Activated T-cell treated with anti-CD3 and anti-CD28 coated beads, Interleukin-2, amount 50 U/mL, for 1 hour (primary cell): ENCODE results near the gene DMD.

ENCODE experiments used
- DNase-seq: peaks from one replicate; pipeline ENCODE4 v3.0.0-alpha.2; 2020

Gene DMD

GRCh38 chrX:33014086-33014485 is 197.3 kb downstream of the DMD start:
- DNase-seq, result no peak

- DNase-seq, result no peak
Measured at GRCh38 chrX:33001107-33001506, 210.2 kb downstream of the DMD start.

- no peak for DNase-seq
Measured at GRCh38 chrX:32998776-32999175, 212.6 kb downstream of the DMD start.

GRCh38 chrX:32995427-32995826 is 215.9 kb downstream of the DMD start:
- no peak for DNase-seq

GRCh38 chrX:32987142-32987541 is 224.2 kb downstream of the DMD start:
- DNase-seq, result no peak

- DNase-seq, result no peak
Measured at GRCh38 chrX:32985544-32985943, 225.8 kb downstream of the DMD start.

- no peak for DNase-seq
Measured at GRCh38 chrX:32966821-32967355, 244.5 kb downstream of the DMD start.

GRCh38 chrX:32954125-32954524 is 257.2 kb downstream of the DMD start:
- no peak for DNase-seq

- DNase-seq, result no peak
Measured at GRCh38 chrX:32948130-32948529, 263.2 kb downstream of the DMD start.

- DNase-seq, result no peak
Measured at GRCh38 chrX:32937043-32937442, 274.3 kb downstream of the DMD start.

- DNase-seq, result no peak
Measured at GRCh38 chrX:32933548-32933947, 277.8 kb downstream of the DMD start.

GRCh38 chrX:32929040-32929439 is 282.3 kb downstream of the DMD start:
- no peak for DNase-seq

GRCh38 chrX:32896088-32896487 is 315.3 kb downstream of the DMD start:
- DNase-seq, result no peak

GRCh38 chrX:32894679-32895078 is 316.7 kb downstream of the DMD start:
- no peak for DNase-seq

GRCh38 chrX:32893751-32894150 is 317.6 kb downstream of the DMD start:
- DNase-seq, result no peak

- no peak for DNase-seq
Measured at GRCh38 chrX:32877592-32877991, 333.8 kb downstream of the DMD start.

- no peak for DNase-seq
Measured at GRCh38 chrX:32874839-32875238, 336.5 kb downstream of the DMD start.

GRCh38 chrX:32873786-32874185 is 337.6 kb downstream of the DMD start:
- no peak for DNase-seq

- no peak for DNase-seq
Measured at GRCh38 chrX:32871636-32872035, 339.7 kb downstream of the DMD start.

GRCh38 chrX:32868524-32868895 is 342.8 kb downstream of the DMD start:
- DNase-seq, result no peak

- DNase-seq, result no peak
Measured at GRCh38 chrX:32867781-32868523, 343.4 kb downstream of the DMD start.

GRCh38 chrX:32852203-32852602 is 359.1 kb downstream of the DMD start:
- DNase-seq, result no peak

- DNase-seq, result no peak
Measured at GRCh38 chrX:32851556-32851955, 359.8 kb downstream of the DMD start.

- DNase-seq, result no peak
Measured at GRCh38 chrX:32847921-32848320, 363.4 kb downstream of the DMD start.

- DNase-seq, result no peak
Measured at GRCh38 chrX:32842053-32842452, 369.3 kb downstream of the DMD start.
